ENCODE measurements around the gene CGB1.

Gene CGB1

GRCh38 chr19:49065905-49066512, 29.3 kb upstream of the CGB1 start:
- Histone ChIP-seq H3K9me2 (replicated peaks; ENCODE audit: control insufficient read depth, low read length) (no peaks in the 10 kb centered on the region), H3K4me2 (ENCODE audit: low read length) (no peak overlapping the region), H3K27ac (ENCODE audit: low read depth, low read length) (no peak overlapping the region), H4K20me1 (ENCODE audit: control insufficient read depth, insufficient read depth, low read depth, low read length) (no peaks in the 10 kb centered on the region), H3K9me3 (ENCODE audit: control insufficient read depth, insufficient read depth, low read length) (no peaks in the 10 kb centered on the region), H3K36me3 (ENCODE audit: control insufficient read depth, low read length) (no peaks in the 10 kb centered on the region), H3K79me2 (ENCODE audit: control insufficient read depth, low read length) (no peaks in the 10 kb centered on the region), H3K4me3 (ENCODE audit: low read length) (no peak overlapping the region), H3K4me1 (ENCODE audit: control insufficient read depth, low read length) (no peaks in the 10 kb centered on the region), H3K27me3 (ENCODE audit: control insufficient read depth, low read length) (peaks cover 39% of the 10 kb centered on the region), H3F3A (ENCODE audit: control insufficient read depth, insufficient read depth) (no peaks in the 10 kb centered on the region)
- no peak for TF ChIP-seq EZH2phosphoT487 (IDR thresholded peaks at IDR 0.05; ENCODE audit: borderline replicate concordance, low read length)
- TF ChIP-seq CTCF (IDR thresholded peaks at IDR 0.05; ENCODE audit: low read depth, low read length, poor library complexity, severe bottlenecking), result no peak

GRCh38 chr19:49064768-49065611, 28.3 kb upstream of the CGB1 start, which contains the start of gene NTF4:
TSS of gene NTF4 (minus strand) at chr19:49064818. CDS start at chr19:49061997, 2,821 bp downstream.
- Histone ChIP-seq H4K20me1 (ENCODE audit: control insufficient read depth, insufficient read depth, low read depth, low read length) (no peaks in the 10 kb centered on the region), H3K9me2 (replicated peaks; ENCODE audit: control insufficient read depth, low read length) (no peaks in the 10 kb centered on the region), H3K27ac (ENCODE audit: low read depth, low read length) (no peak within 1 kb of the TSS), H3K79me2 (ENCODE audit: control insufficient read depth, low read length) (no peaks in the 10 kb centered on the region), H3K36me3 (ENCODE audit: control insufficient read depth, low read length) (no peaks in the 10 kb centered on the region), H3F3A (ENCODE audit: control insufficient read depth, insufficient read depth) (no peaks in the 10 kb centered on the region), H3K9me3 (ENCODE audit: control insufficient read depth, insufficient read depth, low read length) (no peaks in the 10 kb centered on the region), H3K4me1 (ENCODE audit: control insufficient read depth, low read length) (no peaks in the 10 kb centered on the region), H3K4me3 (ENCODE audit: low read length) (no peak within 1 kb of the TSS), H3K27me3 (ENCODE audit: control insufficient read depth, low read length) (peaks cover 45% of the 10 kb centered on the region), H3K4me2 (ENCODE audit: low read length) (0 out of 2 replicates have a peak within 1 kb of the TSS, but pooled peaks have one; percentile 11)
- TF ChIP-seq EZH2phosphoT487 (IDR thresholded peaks at IDR 0.05; ENCODE audit: borderline replicate concordance, low read length) (no peak), CTCF (IDR thresholded peaks at IDR 0.05; ENCODE audit: low read depth, low read length, poor library complexity, severe bottlenecking) (no peak)

- Histone ChIP-seq H3K36me3 (ENCODE audit: control insufficient read depth, low read length) (no peaks in the 10 kb centered on the region), H3K27me3 (ENCODE audit: control insufficient read depth, low read length) (peaks cover 49% of the 10 kb centered on the region), H3K27ac (ENCODE audit: low read depth, low read length) (no peak overlapping the region), H4K20me1 (ENCODE audit: control insufficient read depth, insufficient read depth, low read depth, low read length) (no peaks in the 10 kb centered on the region), H3F3A (ENCODE audit: control insufficient read depth, insufficient read depth) (no peaks in the 10 kb centered on the region), H3K9me2 (replicated peaks; ENCODE audit: control insufficient read depth, low read length) (no peaks in the 10 kb centered on the region), H3K9me3 (ENCODE audit: control insufficient read depth, insufficient read depth, low read length) (no peaks in the 10 kb centered on the region), H3K79me2 (ENCODE audit: control insufficient read depth, low read length) (no peaks in the 10 kb centered on the region), H3K4me1 (ENCODE audit: control insufficient read depth, low read length) (no peaks in the 10 kb centered on the region), H3K4me3 (ENCODE audit: low read length) (no peak overlapping the region), H3K4me2 (ENCODE audit: low read length) (no peak overlapping the region)
- TF ChIP-seq EZH2phosphoT487 (IDR thresholded peaks at IDR 0.05; ENCODE audit: borderline replicate concordance, low read length) (no peak), CTCF (IDR thresholded peaks at IDR 0.05; ENCODE audit: low read depth, low read length, poor library complexity, severe bottlenecking) (no peak)
Measured at GRCh38 chr19:49064029-49064629, 27.4 kb upstream of the CGB1 start.

All from DOHH2 (cell line).